GM19099 (cell line): Measurements from ENCODE around the gene VPREB1.

ENCODE experiments used
- POLR2A ChIP-seq: IDR thresholded peaks from 3 replicates; pipeline ENCODE4 v1.6.1; 2011; ENCODE audit warnings: low read depth; ENCODE audit not compliant: insufficient read length; ENCODE audit errors: extremely low read depth

VPREB1 gene

GRCh38 chr22:22244316-22245250, at the start of gene VPREB1:
VPREB1 (plus strand) TSS chr22:22244786; CDS start chr22:22244814, 28 bp downstream.
- no peak for TF ChIP-seq POLR2A

GRCh38 chr22:22194931-22195264, 49.7 kb upstream of the VPREB1 start:
- no peak for TF ChIP-seq POLR2A

GRCh38 chr22:22195265-22196017, 49.1 kb upstream of the VPREB1 start:
- peak; percentile 78 for TF ChIP-seq POLR2A

DNA sequence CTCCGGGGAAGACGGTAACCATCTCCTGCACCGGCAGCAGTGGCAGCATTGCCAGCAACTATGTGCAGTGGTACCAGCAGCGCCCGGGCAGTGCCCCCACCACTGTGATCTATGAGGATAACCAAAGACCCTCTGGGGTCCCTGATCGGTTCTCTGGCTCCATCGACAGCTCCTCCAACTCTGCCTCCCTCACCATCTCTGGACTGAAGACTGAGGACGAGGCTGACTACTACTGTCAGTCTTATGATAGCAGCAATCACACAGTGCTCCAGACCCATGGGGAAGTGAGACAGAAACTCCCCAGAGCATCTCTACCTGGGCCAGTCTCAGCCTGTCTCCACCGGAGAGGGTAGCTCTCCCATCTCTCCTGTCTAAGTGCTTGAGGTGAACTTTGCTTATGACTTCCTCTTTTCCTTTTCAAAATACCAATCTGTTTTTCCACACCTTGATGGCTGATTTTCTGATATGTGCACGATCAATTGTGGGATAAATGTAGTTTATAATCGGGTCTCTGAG, 48.5 kb upstream of the VPREB1 start:
- no peak for TF ChIP-seq POLR2A

- no peak for TF ChIP-seq POLR2A
These were observed 47.6 kb upstream of the VPREB1 start for GRCh38 chr22:22196833-22197477.

- TF ChIP-seq POLR2A, result no peak
These were observed 46.6 kb upstream of the VPREB1 start for GRCh38 chr22:22197993-22198402.

DNA sequence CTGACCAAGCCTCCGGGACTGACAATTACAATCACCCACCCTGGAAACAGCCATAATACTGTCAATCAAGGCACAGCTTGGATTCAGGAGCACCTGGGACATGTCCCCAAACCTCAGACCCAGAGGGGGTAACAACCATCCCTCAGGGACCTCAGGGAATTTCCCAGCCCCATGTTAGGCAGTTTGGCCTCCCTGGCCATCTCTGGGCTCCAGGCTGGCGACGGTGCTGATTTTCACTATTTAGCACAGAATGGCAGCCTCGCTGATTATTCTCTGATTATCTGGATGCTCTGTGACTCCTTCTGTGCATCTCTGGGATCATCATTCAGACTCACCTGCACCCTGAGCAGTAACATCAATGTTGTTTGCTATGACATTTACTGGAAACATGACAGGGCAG, 45.8 kb upstream of the VPREB1 start:
- TF ChIP-seq POLR2A, result peak; percentile 3

DNA sequence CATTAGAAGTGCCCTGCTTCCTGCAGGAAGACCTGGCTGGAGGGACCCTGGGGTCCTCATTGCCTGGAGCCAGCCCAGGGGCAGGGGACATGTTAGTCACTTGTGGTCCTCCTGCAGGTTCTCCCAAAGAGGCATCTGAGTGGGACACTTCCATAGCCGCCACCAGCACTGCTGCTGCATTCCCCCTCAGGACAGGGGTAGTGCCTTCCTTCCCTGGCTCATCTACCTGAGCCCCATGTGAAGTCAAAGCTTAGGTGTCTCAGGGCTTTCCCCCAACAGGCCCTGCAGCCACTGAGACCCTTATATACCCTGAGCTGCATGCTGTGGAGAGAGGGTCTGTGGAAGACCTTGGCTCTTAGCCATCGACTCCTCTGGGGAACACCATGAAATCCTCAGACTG, 45.0 kb upstream of the VPREB1 start:
- TF ChIP-seq POLR2A, result no peak

- TF ChIP-seq POLR2A, result no peak
These were observed 43.9 kb upstream of the VPREB1 start for GRCh38 chr22:22200569-22201184.

DNA sequence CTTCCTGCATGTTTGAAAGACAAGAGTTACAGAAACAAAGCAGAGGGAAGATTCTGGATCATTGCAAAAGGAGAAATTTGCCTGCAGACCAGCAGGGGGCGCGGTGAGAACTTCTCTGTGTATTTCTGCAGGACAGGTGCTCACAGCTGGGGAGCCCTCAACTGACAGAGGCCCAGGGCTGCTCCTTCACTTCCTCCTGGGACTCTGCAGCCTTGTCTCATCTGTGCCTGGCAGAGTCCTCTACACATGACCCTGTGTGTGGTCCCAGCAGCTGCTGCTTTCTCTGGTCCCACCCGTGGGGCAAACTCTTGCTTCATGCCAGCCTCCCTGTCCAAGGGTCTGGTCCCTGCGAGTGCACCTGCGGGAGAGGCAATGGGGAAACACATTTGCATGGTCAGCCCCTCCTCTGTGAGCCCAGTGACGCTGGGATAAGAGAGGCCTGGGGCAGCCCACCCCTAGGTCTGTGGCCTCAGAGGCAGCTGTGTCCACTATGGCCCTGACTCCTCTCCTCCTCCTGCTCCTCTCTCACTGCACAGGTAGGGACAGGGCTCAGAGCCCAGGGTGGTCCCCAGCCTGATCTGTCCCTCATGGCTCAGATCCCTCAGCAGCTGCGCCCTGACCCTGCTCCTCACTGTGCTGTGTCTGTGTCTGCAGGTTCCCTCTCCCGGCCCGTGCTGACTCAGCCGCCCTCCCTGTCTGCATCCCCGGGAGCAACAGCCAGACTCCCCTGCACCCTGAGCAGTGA, 43.2 kb upstream of the VPREB1 start:
- no peak for TF ChIP-seq POLR2A

DNA sequence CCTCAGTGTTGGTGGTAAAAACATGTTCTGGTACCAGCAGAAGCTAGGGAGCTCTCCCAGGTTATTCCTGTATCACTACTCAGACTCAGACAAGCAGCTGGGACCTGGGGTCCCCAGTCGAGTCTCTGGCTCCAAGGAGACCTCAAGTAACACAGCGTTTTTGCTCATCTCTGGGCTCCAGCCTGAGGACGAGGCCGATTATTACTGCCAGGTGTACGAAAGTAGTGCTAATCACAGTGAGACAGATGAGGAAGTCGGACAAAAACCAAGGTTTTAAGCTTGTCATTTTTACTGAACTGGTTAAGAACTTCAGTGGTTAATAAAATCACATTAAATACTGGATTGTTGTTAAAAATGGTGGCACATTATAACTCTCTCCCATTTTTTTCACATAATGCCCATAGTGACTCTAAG, 42.6 kb upstream of the VPREB1 start:
- no peak for TF ChIP-seq POLR2A

- TF ChIP-seq POLR2A, result no peak
These were observed 41.3 kb upstream of the VPREB1 start for GRCh38 chr22:22203048-22203971.

DNA sequence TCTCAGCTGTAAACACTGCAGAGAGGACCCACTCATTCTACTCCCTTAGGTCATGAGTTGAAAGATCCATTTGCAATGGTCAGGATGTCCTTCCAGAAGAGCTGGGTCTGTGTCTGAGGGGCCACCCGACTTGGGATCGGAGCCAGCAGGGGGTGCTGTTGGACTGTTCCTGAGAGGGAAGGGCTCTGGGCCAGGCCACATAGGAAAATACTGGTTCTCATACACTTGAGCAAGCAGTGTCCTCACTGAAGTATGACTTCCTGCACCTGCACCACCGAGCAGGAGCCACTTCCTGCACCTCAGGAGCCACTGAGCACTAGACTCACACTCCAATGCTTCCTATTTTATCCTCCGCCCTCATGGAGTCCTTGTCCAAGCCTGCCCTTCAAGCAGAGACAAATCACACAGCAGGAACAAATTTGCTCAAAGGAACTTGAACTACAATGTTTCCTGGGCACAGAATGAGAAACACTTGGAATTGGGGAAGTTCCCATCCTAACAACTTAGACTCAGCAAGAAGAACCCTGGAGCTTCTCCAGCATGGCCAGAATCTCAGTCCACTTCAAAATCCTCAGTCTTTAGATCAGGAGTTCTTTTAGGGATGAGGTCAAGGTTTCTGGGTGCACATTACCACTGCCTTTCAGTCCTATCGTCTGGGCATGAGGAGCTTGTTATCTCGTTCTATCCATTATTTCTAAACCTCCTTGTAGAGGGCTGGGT, 36.6 kb upstream of the VPREB1 start:
- TF ChIP-seq POLR2A, result peak; percentile 29

DNA sequence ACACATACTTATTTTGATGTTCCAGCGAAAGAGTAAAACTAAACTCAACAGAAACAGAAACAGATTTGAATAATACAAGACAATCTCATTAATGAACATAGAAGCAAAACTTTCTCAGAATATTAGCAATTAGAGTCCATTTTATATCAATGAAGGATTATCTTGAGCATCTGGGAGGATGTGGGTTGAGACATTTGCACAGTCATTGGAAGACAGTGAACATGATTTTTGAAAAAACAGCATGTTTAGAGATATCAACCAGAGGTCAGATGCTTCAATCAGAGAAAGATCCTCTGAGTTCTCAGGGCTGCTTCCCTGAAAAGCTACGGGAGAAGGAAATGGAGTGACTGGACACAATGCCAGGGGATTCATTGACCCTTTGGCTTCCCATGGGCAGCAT, 35.9 kb upstream of the VPREB1 start:
- TF ChIP-seq POLR2A, result no peak
